ENCODE data around the gene MARCHF10. TPM values are rescaled to one million over a fixed set of nuclear protein-coding genes. Genes with fewer than 3 reads are reported as not detected.

MARCHF10 gene
- total RNA-seq, 1 experiment from 2014 or later, result not detected

GRCh38 chr17:62718429-62718828 lies 89.7 kb downstream of the MARCHF10 start:
- peak; percentile 45 for DNase-seq (ENCODE audit: low spot score)

GRCh38 chr17:62717889-62718288 lies 90.2 kb downstream of the MARCHF10 start:
- DNase-seq (ENCODE audit: low spot score), result no peak

- no peak for DNase-seq (ENCODE audit: low spot score)
Measured at GRCh38 chr17:62717589-62717855, 90.6 kb downstream of the MARCHF10 start.

- no peak for DNase-seq (ENCODE audit: low spot score)
Measured at GRCh38 chr17:62716834-62717588, 91.1 kb downstream of the MARCHF10 start.

GRCh38 chr17:62715882-62716390 lies 92.2 kb downstream of the MARCHF10 start:
- no peak for DNase-seq (ENCODE audit: low spot score)

GRCh38 chr17:62714016-62714777 lies 93.9 kb downstream of the MARCHF10 start:
- no peak for DNase-seq (ENCODE audit: low spot score)

- DNase-seq (ENCODE audit: low spot score), result no peak
Measured at GRCh38 chr17:62713086-62713881, 94.8 kb downstream of the MARCHF10 start.

- DNase-seq (ENCODE audit: low spot score), result no peak
Measured at GRCh38 chr17:62712171-62712581, 95.9 kb downstream of the MARCHF10 start.

GRCh38 chr17:62708587-62708986 lies 99.5 kb downstream of the MARCHF10 start:
- no peak for DNase-seq (ENCODE audit: low spot score)

- DNase-seq (ENCODE audit: low spot score), result no peak
Measured at GRCh38 chr17:62707425-62707739, 100.7 kb downstream of the MARCHF10 start.

GRCh38 chr17:62706598-62707424 lies 101.3 kb downstream of the MARCHF10 start:
- no peak for DNase-seq (ENCODE audit: low spot score)

- DNase-seq (ENCODE audit: low spot score), result no peak
Measured at GRCh38 chr17:62705778-62706597, 102.1 kb downstream of the MARCHF10 start.

- no peak for DNase-seq (ENCODE audit: low spot score)
Measured at GRCh38 chr17:62705156-62705777, 102.8 kb downstream of the MARCHF10 start.

GRCh38 chr17:62704381-62704971 lies 103.6 kb downstream of the MARCHF10 start:
- DNase-seq (ENCODE audit: low spot score), result no peak

GRCh38 chr17:62703776-62704380 lies 104.2 kb downstream of the MARCHF10 start:
- DNase-seq (ENCODE audit: low spot score), result peak; percentile 58

- DNase-seq (ENCODE audit: low spot score), result peak; percentile 73
Measured at GRCh38 chr17:62703261-62703775, 104.8 kb downstream of the MARCHF10 start.

GRCh38 chr17:62702746-62703260 lies 105.3 kb downstream of the MARCHF10 start:
- DNase-seq (ENCODE audit: low spot score), result no peak

- no peak for DNase-seq (ENCODE audit: low spot score)
Measured at GRCh38 chr17:62701706-62702085, 106.4 kb downstream of the MARCHF10 start.
